Transverse colon (tissue), 4 donors: ENCODE measurements around the gene NDUFA1. TPM values are rescaled to one million over a fixed set of nuclear protein-coding genes. Genes with fewer than 3 reads are reported as not detected.

Experiments used
- DNase-seq: peaks from one replicate; pipeline ENCODE4 v3.0.0-alpha.2; 2019
- H3K27ac ChIP-seq, 4 donors: fragments of 200-600 bp; sonication (generic); 2 replicates each; pipeline ENCODE4 v1.5.1; 2016 to 2018; ENCODE audit warnings: inconsistent platforms in 4 of 4
- H3K27me3 ChIP-seq: fragments of 200-600 bp; sonication (generic); 2 replicates; pipeline ENCODE4 v1.5.1; 2017; ENCODE audit warnings: inconsistent platforms
- H3K36me3 ChIP-seq, 4 donors: fragments of 200-600 bp; sonication (generic); 2 replicates each; pipeline ENCODE4 v1.5.1; 2017 to 2019; ENCODE audit warnings: inconsistent platforms in 4 of 4
- H3K4me1 ChIP-seq, 4 donors: fragments of 200-600 bp; sonication (generic); 2 replicates each; pipeline ENCODE4 v1.5.1; 2017 to 2020; ENCODE audit warnings: inconsistent platforms in 4 of 4
- H3K4me3 ChIP-seq, 4 donors: fragments of 200-600 bp; sonication (generic); 1 replicate in 1 of 4; 2 replicates in 3 of 4; pipeline versions ENCODE4 v1.5.1 to v1.6.1; 2017 to 2019; ENCODE audit warnings: inconsistent platforms in 4 of 4
- H3K9me3 ChIP-seq, 2 donors: fragments of 200-600 bp; sonication (generic); 2 replicates each; pipeline ENCODE4 v1.5.1; 2017 to 2019; ENCODE audit warnings: inconsistent platforms in 2 of 2
- EP300 ChIP-seq: sonication (generic); formaldehyde crosslinking; IDR thresholded peaks from one replicate; pipeline ENCODE4 v1.6.1; 2017; ENCODE audit warnings: antibody characterized with exemption, low read depth
- POLR2A ChIP-seq: fragments of 450-650 bp; IDR thresholded peaks from one replicate; pipeline ENCODE4 v1.6.1; 2016; ENCODE audit warnings: antibody characterized with exemption, mild to moderate bottlenecking, moderate library complexity
- POLR2AphosphoS5 ChIP-seq, 3 donors: sonication (generic); formaldehyde crosslinking; IDR thresholded peaks; one replicate each; pipeline ENCODE4 v1.6.1; 2016; ENCODE audit warnings: antibody characterized with exemption in 3 of 3
- WGBS, 2 donors: methylation state at CpG; one replicate each; pipeline ENCODE4 v1.1.5; 2018; ENCODE audit warnings: low coverage in 1 of 2; 5-methylcytosine and 5-hydroxymethylcytosine counted together
- in situ Hi-C, 4 donors: fragments of 200-750 bp; cut with MboI; loops; one replicate each; pipeline versions ENCODE4 v1.15.0 to v1.15.1; 2017; ENCODE audit warnings: low sequenced_read_pairs in 3 of 4, low pct_ligation_motif_present in 1 of 4, low pct_unique_long_range_greater_than_20kb in 1 of 4
- intact Hi-C: fragments of 100-400 bp; cut with DNase I; formaldehyde crosslinking; loops from one replicate; pipeline ENCODE4 v1.15.1; 2023; ENCODE audit warnings: low total_unique reads
- total RNA-seq, 4 donors: library from RNA; depleted of rRNA; stranded (reverse); fragments of >200 nt; gene quantifications; one replicate each; pipeline ENCODE4 v1.1.0, GENCODE V29; 2016
- TF ChIP-seq, protein P1 (sequence below), 5 experiments: fragments of 200-600 bp in 3 of 5; fragments of 450-650 bp in 2 of 5; sonication (generic) in 3 of 5; IDR thresholded peaks; 1 replicate in 2 of 5; 2 replicates in 3 of 5; pipeline ENCODE4 v1.5.1; 2016 to 2017; ENCODE audit warnings: antibody characterized with exemption in 5 of 5, inconsistent platforms in 3 of 5, mild to moderate bottlenecking in 2 of 5, moderate library complexity in 1 of 5

Gene NDUFA1
- total RNA-seq, 4 donors from 2014 or later, result 11.9 to 128 (median 70.9) TPM

DNA sequence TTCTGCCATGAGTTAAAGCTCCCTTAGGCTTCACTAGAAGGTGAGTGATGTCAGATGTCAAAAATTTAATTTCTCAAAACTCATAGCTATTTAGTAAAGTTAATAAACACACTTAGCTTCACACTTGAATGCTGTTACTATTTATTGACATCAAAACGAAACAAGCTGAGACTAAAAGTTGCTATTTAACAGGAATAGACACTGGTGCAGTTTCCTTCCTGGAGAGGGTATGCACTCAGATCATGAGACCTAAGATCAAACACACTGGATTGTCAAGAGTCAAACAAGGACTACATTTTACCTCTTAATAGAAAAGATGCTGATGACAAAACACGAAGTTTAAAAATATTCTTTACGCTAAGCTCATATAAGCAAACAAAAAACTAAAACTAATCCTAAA, 37.7 kb upstream of the NDUFA1 start:
- TF ChIP-seq EP300 (no peak), POLR2AphosphoS5 (IDR thresholded peaks at IDR 0.05) (no peak), POLR2A (no peak)
- TF ChIP-seq, protein P1, sequence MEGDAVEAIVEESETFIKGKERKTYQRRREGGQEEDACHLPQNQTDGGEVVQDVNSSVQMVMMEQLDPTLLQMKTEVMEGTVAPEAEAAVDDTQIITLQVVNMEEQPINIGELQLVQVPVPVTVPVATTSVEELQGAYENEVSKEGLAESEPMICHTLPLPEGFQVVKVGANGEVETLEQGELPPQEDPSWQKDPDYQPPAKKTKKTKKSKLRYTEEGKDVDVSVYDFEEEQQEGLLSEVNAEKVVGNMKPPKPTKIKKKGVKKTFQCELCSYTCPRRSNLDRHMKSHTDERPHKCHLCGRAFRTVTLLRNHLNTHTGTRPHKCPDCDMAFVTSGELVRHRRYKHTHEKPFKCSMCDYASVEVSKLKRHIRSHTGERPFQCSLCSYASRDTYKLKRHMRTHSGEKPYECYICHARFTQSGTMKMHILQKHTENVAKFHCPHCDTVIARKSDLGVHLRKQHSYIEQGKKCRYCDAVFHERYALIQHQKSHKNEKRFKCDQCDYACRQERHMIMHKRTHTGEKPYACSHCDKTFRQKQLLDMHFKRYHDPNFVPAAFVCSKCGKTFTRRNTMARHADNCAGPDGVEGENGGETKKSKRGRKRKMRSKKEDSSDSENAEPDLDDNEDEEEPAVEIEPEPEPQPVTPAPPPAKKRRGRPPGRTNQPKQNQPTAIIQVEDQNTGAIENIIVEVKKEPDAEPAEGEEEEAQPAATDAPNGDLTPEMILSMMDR (IDR thresholded peaks at IDR 0.05), result no peak
- DNase-seq, result no peak
- Histone ChIP-seq H3K36me3 (peaks cover 0 to 5% (median 0%) of the 10 kb centered on the region in 4 donors), H3K9me3 (no peaks in the 10 kb centered on the region), H3K4me1 (no peaks in the 10 kb centered on the region), H3K4me3 (no peak overlapping the region), H3K27ac (no peak overlapping the region), H3K27me3 (no peaks in the 10 kb centered on the region)
- 63 to 68% methylated on average over 3 of the region's 3 CpGs for WGBS, 2 donors
- intact Hi-C loops, result no loop called here
- in situ Hi-C loops, result no loop called here

DNA sequence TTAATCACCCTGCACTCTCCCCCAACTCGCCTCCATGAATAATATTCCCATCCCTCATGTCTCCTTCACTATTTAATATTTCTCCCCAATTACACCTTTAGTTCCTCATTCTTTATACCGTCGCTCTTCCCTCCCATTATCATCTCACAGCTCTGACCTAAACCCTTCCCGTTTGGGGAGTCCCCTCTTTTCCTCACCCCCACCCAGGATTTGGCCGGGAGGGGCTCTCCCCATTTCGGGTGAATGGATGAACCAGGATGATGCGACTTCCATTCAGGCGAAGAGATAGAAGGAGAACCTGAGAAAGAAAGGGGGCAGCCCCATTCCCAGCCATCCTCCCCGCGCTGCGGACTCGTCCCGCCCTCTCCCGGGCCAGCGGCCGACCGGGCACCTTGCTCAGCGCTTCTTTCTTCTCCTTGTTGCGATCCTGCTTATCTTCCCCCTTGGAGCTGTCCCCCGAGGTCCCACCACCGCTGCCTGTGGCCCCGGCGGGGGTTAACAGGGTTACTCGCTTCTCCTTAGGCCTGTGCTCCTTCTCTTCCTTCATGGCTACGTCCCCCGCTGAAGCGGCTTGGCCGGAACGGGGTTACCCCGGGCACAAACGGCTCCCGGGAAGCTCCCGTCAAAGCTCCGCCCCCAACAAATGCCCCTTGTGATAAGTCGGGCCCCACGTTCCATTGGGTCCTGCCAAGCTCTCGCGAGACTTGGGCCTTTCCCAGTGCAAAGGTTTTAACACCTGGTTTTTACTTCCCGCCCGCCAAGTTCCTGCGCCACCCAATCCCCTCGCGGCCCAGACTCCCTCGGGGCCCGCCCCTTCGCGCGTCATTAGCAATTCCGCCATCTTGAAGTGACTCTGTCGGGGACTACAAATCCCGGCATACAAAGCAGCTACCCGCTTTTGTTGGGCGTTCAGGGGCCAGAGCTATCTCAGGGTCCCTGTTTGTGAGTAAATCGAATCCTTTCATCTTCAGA, 19.0 kb upstream of the NDUFA1 start, which contains the start of gene UPF3B:
UPF3B (minus strand) TSS at position 582 of the 972 bp plus-strand sequence; CDS start at position 547, 35 bp downstream.
- Histone ChIP-seq H3K27me3 (no peaks in the 10 kb centered on the region), H3K27ac (peak within 1 kb of the TSS; percentile 88 to 95 (median 94)), H3K36me3 (no peaks in the 10 kb centered on the region), H3K9me3 (no peaks in the 10 kb centered on the region), H3K4me1 (peaks cover 0 to 7% (median 2%) of the 10 kb centered on the region in 4 donors), H3K4me3 (peak within 1 kb of the TSS; percentile 60 to 83 (median 68))
- DNase-seq, result peak; percentile 97
- WGBS, 2 donors, result 0 to 32% methylated on average over 1 to 54 of the region's 54 CpGs
- intact Hi-C loops, result no loop called here
- in situ Hi-C loops, result no loop called here
- TF ChIP-seq POLR2AphosphoS5 (IDR thresholded peaks at IDR 0.05) (peak; percentile 44 to 84 (median 68)), EP300 (no peak), POLR2A (peak; percentile 77)

DNA sequence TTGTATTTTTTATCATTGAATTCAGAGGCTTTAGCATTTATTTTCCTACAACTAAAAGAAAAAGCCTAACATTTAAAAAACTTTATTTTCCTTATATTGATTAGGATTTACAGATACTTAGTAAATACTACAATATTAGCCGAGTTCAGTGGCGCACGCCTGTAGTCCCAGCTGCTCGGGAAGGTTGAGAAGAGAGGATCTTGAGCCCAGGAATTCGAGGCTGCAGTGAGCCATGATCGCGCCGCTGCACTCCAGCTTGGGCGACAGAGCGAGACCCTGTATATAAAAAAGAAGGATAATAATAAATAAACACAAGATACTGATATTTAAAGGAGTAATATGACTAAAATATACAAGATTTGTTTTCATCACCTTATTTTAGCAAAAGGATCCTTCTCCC, 18.2 kb upstream of the NDUFA1 start:
- Histone ChIP-seq H3K9me3 (no peaks in the 10 kb centered on the region), H3K27me3 (no peaks in the 10 kb centered on the region), H3K4me1 (peaks cover 0 to 7% (median 2%) of the 10 kb centered on the region in 4 donors), H3K4me3 (peak overlapping the region in 3 of 4 donors; percentile 25 to 83 (median 29)), H3K27ac (peak overlapping the region; percentile 71 to 88 (median 81)), H3K36me3 (no peaks in the 10 kb centered on the region)
- peak; percentile 12 for DNase-seq
- no peak for TF ChIP-seq POLR2A
- TF ChIP-seq POLR2AphosphoS5 (IDR thresholded peaks at IDR 0.05), result no peak
- no peak for TF ChIP-seq EP300
- TF ChIP-seq, protein P1 (IDR thresholded peaks at IDR 0.05), result no peak
- in situ Hi-C loops (no loop called here), intact Hi-C loops (no loop called here)
- 30 to 58% methylated on average over 5 to 10 of the region's 10 CpGs for WGBS, 2 donors

DNA sequence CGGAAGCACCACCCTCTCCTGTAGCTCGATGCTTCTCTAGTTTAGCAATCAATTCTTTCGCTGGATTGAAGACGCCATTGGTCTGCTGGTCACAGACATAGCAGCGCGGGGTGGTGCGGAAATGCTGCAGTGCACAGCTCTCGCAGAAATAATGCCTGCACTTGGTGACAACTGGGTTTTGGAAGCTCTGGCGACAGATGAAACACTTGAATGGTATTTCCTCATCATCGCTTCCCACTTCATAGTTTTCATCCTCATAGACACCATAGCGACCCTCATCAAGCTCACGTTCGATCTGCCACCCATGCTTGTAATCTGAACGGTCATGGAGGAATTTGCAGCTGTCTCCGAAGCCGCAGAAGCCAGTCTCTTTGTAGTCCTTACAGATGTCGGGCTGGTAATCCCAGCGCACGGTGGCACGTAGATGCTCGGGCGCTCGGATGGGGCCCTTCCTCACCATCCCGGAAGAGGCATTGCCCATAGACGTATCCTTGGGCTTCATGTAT, 953 bp upstream of the NDUFA1 start:
- Histone ChIP-seq H3K9me3 (no peaks in the 10 kb centered on the region), H3K27me3 (no peaks in the 10 kb centered on the region), H3K4me1 (peaks cover 0 to 24% (median 4%) of the 10 kb centered on the region in 4 donors), H3K4me3 (peak overlapping the region; percentile 24 to 71 (median 53)), H3K27ac (peak overlapping the region; percentile 90 to 97 (median 96)), H3K36me3 (no peaks in the 10 kb centered on the region)
- intact Hi-C loops (no loop called here), in situ Hi-C loops (no loop called here)
- DNase-seq, result peak; percentile 29
- TF ChIP-seq POLR2A, result no peak
- TF ChIP-seq, protein P1 (IDR thresholded peaks at IDR 0.05), result no peak
- peak in 1 of 3 donors; percentile 9 for TF ChIP-seq POLR2AphosphoS5 (IDR thresholded peaks at IDR 0.05)
- no peak for TF ChIP-seq EP300
- 38% methylated on average over 25 of the region's 25 CpGs; no CpG with 5 or more reads in 1 of the 2 donors for WGBS, 2 donors
